MM.1S (cell line): Measurements from ENCODE around the gene GNAL.

Source experiments
- EZH2 ChIP-seq: fragments of 300-600 bp; sonication (generic); optimal IDR thresholded peaks from 2 replicates; pipeline ENCODE3; 2017; ENCODE audit warnings: low read depth, mild to moderate bottlenecking, antibody characterized with exemption, low read length, mixed read lengths
- EZH2phosphoT487 ChIP-seq: fragments of 300-600 bp; sonication (generic); IDR thresholded peaks from 2 replicates; pipeline ENCODE4 v1.6.1; 2018; ENCODE audit warnings: antibody characterized with exemption, low read length
- TF ChIP-seq, protein P1 (sequence below): fragments of 300-600 bp; sonication (generic); IDR thresholded peaks from 2 replicates; pipeline ENCODE4 v1.5.1; 2016; ENCODE audit warnings: antibody characterized with exemption, low read length, mixed read lengths

DNA sequence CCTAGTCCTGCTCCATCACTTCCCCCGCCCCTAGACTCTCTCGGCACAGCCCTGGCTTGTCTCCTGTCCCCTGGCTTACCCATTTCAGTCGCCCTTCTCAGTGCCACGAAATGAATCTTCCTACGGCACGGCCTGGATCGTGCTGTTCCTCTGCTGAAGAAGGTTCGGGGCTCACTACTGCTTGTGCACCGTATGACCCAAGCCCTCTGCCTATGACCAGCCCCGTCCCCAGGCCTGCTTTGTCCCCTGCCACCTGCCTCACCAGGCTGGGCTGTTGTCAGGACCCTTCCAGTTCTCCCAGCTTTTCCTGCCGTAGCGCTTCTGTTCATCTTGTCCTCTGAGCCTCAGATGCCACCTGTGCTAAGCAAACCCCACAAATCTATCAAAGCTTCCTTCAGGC, 176.0 kb downstream of the GNAL start:
- TF ChIP-seq, protein P1, sequence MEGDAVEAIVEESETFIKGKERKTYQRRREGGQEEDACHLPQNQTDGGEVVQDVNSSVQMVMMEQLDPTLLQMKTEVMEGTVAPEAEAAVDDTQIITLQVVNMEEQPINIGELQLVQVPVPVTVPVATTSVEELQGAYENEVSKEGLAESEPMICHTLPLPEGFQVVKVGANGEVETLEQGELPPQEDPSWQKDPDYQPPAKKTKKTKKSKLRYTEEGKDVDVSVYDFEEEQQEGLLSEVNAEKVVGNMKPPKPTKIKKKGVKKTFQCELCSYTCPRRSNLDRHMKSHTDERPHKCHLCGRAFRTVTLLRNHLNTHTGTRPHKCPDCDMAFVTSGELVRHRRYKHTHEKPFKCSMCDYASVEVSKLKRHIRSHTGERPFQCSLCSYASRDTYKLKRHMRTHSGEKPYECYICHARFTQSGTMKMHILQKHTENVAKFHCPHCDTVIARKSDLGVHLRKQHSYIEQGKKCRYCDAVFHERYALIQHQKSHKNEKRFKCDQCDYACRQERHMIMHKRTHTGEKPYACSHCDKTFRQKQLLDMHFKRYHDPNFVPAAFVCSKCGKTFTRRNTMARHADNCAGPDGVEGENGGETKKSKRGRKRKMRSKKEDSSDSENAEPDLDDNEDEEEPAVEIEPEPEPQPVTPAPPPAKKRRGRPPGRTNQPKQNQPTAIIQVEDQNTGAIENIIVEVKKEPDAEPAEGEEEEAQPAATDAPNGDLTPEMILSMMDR = no peak
- no peak for TF ChIP-seq EZH2
- no peak for TF ChIP-seq EZH2phosphoT487
